Measurements from ENCODE around the gene P2RX4.

- TF ChIP-seq CTCF (conservative IDR thresholded peaks at IDR 0.05; ENCODE audit: low read depth, low read length) (no peak), USF2 (IDR thresholded peaks at IDR 0.05; ENCODE audit: low read depth, low read length) (no peak), CEBPB (IDR thresholded peaks at IDR 0.05; ENCODE audit: low read depth, low read length) (no peak), RFX5 (IDR thresholded peaks at IDR 0.05; ENCODE audit: low read depth, low read length) (no peak), BHLHE40 (IDR thresholded peaks at IDR 0.05; ENCODE audit: low read depth, low read length) (no peak)
Observed at GRCh38 chr12:121189131-121189530, 20.8 kb upstream of the P2RX4 start.
